Mucosa of descending colon (tissue), 3 donors: ENCODE data around the gene KAZN. TPM values are rescaled to one million over a fixed set of nuclear protein-coding genes. Genes with fewer than 3 reads are reported as not detected.

Experiments
- ATAC-seq: fragments of 200-7000 bp; cut with Tn5 transposase; one replicate; pipeline ENCODE4 v1.9.1; 2020; ENCODE audit warnings: mild to moderate bottlenecking, moderate library complexity
- DNase-seq, 3 donors: peaks; one replicate each; pipeline ENCODE4 v3.0.0-alpha.2; 2020
- H3K36me3 ChIP-seq: fragments of 200-600 bp; one replicate; pipeline ENCODE4 v1.8.0; 2021; ENCODE audit warnings: low read depth, mild to moderate bottlenecking
- H3K4me1 ChIP-seq: fragments of 200-600 bp; one replicate; pipeline ENCODE4 v1.8.0; 2021; ENCODE audit warnings: low read depth, mild to moderate bottlenecking
- H3K4me3 ChIP-seq: fragments of 200-600 bp; one replicate; pipeline ENCODE4 v1.8.0; 2021; ENCODE audit warnings: mild to moderate bottlenecking
- H3K9me3 ChIP-seq: fragments of 200-600 bp; one replicate; pipeline ENCODE4 v1.8.0; 2021; ENCODE audit warnings: mild to moderate bottlenecking
- intact Hi-C, 2 donors: fragments of 100-400 bp; cut with DNase I in 1 of 2; cut with micrococcal nuclease in 1 of 2; formaldehyde crosslinking; loops; one replicate each; pipeline versions ENCODE4 v1.11.0 to v1.11.1; 2022; cut with DNase I, micrococcal nuclease
- total RNA-seq, 3 donors: library from RNA; stranded (reverse); fragmentation: NEBNext Ultra II Directional in 2 of 3; extraction: Animal tissue kit (Norgen Biotek cat#: 25700) in 2 of 3; gene quantifications; one replicate each; pipeline versions ENCODE4 v1.2.1 to v1.2.4, GENCODE V29; 2021 to 2023
- TF ChIP-seq, protein P1 (sequence below): fragments of 200-600 bp; IDR thresholded peaks from one replicate; pipeline ENCODE4 v1.8.0; 2022; ENCODE audit warnings: antibody characterized with exemption, mild to moderate bottlenecking
- donor health status: DM: no; HTN: no; CAD: no; lungs with moderate emphysema.
- donor health status: DM: no; HTN: no; CAD: no.
- donor health status: DM: no; HTN: yes; CAD: no.

KAZN gene
- total RNA-seq, 3 donors from 2014 or later, result 9.7 to 21.9 (median 15.8) TPM

- intact Hi-C loops, result no loop called here
- ATAC-seq, result no peak
- DNase-seq, result no peak
Observed at GRCh38 chr1:14949270-14949835, 350.9 kb downstream of the KAZN start.

GRCh38 chr1:14949836-14950713 lies 351.6 kb downstream of the KAZN start:
- H3K4me1 ChIP-seq, result no peaks in the 10 kb centered on the region
- H3K4me3 ChIP-seq, result no peak overlapping the region
- no peaks in the 10 kb centered on the region for H3K36me3 ChIP-seq
- H3K9me3 ChIP-seq, result no peaks in the 10 kb centered on the region
- ATAC-seq (no peak), DNase-seq (no peak)
- intact Hi-C loops, result no loop called here
- TF ChIP-seq, protein P1, sequence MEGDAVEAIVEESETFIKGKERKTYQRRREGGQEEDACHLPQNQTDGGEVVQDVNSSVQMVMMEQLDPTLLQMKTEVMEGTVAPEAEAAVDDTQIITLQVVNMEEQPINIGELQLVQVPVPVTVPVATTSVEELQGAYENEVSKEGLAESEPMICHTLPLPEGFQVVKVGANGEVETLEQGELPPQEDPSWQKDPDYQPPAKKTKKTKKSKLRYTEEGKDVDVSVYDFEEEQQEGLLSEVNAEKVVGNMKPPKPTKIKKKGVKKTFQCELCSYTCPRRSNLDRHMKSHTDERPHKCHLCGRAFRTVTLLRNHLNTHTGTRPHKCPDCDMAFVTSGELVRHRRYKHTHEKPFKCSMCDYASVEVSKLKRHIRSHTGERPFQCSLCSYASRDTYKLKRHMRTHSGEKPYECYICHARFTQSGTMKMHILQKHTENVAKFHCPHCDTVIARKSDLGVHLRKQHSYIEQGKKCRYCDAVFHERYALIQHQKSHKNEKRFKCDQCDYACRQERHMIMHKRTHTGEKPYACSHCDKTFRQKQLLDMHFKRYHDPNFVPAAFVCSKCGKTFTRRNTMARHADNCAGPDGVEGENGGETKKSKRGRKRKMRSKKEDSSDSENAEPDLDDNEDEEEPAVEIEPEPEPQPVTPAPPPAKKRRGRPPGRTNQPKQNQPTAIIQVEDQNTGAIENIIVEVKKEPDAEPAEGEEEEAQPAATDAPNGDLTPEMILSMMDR, result no peak

More at GRCh38 chr1:14949270-14949835, 350.9 kb downstream of the KAZN start:
- H3K9me3 ChIP-seq, result no peaks in the 10 kb centered on the region
- H3K36me3 ChIP-seq, result no peaks in the 10 kb centered on the region
- no peak overlapping the region for H3K4me3 ChIP-seq
- H3K4me1 ChIP-seq, result no peaks in the 10 kb centered on the region
- TF ChIP-seq, protein P1, result no peak

DNA sequence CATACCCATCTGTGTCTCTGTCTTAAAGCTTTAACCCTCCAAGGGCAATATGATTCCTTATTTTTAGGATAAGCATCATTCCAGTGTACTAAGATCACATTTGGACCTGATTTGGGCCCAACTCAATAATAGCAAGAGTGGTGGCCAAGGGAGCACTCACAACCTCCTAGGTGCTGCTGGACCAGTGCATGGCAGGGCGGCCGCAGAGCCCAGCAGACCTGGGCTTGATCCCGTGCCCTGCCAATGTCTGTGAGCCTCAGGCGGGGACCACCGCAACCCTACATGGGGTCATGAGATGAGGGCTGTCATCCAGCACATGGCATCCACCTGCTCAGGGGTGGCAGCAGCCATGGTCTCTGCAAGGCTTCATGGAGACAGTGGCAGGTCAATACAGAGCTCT lies 353.3 kb downstream of the KAZN start:
- H3K4me3 ChIP-seq, result no peak overlapping the region
- no peaks in the 10 kb centered on the region for H3K36me3 ChIP-seq
- no peaks in the 10 kb centered on the region for H3K9me3 ChIP-seq
- no peak for DNase-seq
- TF ChIP-seq, protein P1, result no peak
- ATAC-seq, result no peak
- intact Hi-C loops, result no loop called here
- no peaks in the 10 kb centered on the region for H3K4me1 ChIP-seq

DNA sequence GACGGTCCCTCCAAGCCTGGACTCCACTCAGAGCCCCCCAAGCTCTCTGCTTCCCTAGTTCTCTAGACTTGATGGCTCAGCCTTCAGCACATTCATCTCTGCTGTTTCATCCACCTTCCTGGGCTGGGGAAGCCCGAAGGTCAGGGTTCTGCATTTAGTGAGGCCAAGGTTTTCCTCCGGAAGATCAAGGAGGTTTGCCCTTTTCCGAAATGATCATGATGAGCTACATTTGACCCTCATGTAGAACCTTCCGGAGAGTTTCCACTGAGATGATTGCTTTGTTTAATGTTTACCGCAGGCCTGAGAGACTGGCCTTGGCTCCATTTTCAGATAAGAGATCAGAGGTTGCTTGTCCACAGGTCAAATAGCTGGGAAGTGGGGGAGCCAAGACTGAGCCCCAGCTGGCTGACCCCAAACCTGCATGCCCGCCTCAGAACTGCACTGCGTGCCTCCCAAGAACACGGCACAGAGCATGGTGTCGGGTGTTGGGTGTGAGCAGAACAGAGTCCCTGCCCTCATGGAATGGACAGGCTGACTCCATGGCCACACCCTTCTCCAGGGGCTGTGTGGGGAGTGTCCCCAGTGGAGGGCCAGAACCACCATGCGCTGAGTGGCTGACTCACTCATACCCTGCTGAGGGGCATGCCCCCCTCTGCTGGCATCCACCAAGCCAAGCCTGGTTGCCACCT lies 354.3 kb downstream of the KAZN start:
- no peak overlapping the region for H3K4me3 ChIP-seq
- ATAC-seq (peak; percentile 53), DNase-seq (no peak)
- TF ChIP-seq, protein P1, result no peak
- intact Hi-C loops, result no loop called here
- H3K4me1 ChIP-seq, result no peaks in the 10 kb centered on the region
- no peaks in the 10 kb centered on the region for H3K36me3 ChIP-seq
- no peaks in the 10 kb centered on the region for H3K9me3 ChIP-seq

DNA sequence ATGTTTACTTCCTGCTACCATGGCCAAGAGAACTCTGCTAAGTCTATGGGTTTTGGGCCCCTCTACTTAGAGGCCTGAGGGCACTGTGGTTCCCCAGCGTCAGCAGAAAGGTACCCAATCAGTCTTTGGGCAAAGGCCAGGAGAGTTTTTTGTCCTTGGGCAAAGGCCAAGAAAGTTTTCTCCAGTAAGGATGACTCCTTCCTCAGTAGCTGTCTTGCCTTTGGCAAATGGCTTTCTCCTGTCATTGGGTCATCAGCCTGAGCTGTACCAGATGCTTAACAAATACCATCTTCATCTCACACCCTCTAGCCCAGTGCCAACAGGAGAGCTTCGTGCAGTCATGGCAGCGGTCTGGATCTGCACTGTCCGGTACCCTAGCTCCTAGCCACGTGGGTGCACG lies 355.7 kb downstream of the KAZN start:
- no peak for DNase-seq
- H3K4me3 ChIP-seq, result no peak overlapping the region
- no peaks in the 10 kb centered on the region for H3K36me3 ChIP-seq
- H3K4me1 ChIP-seq, result no peaks in the 10 kb centered on the region
- H3K9me3 ChIP-seq, result no peaks in the 10 kb centered on the region
- no peak for ATAC-seq
- intact Hi-C loops, result no loop called here
- TF ChIP-seq, protein P1, result no peak
